Hematopoietic multipotent progenitor cell treated with erythropoietin and hydrocortisone succinate and interleukin-3 and kit ligand, for 17 days (in vitro differentiated cells): ENCODE results near the gene TRPM8.
A peak's percentile ranks its signal among the peaks of the same experiment; 100 is the strongest.
"Not testable (repeated sequence)": the region's sequence is repeated elsewhere in the genome, so short reads cannot be mapped to it uniquely, and the experiment has no call there.

ENCODE experiments used
- DNase-seq: peaks from one replicate; pipeline ENCODE4 v3.0.0-alpha.2; 2015; ENCODE audit warnings: low spot score

The TRPM8 gene

DNA sequence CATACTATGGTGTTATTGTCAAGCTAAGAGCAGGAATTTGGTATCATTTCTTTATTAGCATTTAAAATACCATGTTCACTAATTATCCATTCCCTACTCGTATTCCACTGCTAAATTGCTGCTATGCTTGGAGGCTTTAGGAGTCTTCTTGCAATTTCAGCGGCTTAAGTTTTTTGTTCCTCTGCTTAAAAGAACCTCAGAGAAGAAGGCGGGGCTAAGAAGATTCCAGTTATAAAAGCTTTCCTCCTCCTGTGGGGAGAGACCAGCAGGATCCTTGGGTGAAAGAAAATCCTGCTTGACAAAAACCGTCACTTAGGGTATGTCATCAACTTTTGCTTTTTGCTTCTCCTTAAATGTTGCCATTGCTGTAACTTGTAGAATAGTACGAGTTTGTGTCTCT, at the start of gene TRPM8:
Gene TRPM8 (plus strand): TSS at position 258 of the 400 bp plus-strand sequence. CDS start 9,165 bp downstream, outside the sequence.
- no peak for DNase-seq

DNA sequence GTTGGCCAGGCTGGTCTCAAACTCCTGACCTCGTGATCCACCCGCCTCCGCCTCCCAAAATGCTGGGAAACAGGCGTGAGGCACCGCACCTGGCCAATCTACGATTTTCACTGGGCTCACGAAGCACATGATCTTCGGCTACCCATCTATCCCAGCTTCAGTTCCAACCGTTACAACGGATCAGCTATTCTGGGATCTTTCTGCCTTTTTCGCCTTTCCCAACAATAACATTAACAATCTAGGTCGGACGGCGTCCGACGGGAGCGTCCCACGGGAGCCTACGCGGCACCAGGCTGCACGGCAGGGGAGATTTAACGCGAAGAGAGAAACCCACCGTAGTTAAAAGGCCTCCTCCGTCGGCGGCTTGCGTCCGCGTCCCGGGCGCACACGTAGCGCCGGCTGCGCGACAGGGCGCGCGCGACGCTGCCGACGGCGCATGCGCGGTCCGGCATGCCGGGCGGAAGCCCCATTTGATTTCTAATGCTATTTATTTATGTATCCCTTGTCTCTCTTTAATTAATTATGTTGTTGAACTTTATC, 49.1 kb upstream of the TRPM8 start, which contains the start of gene MSL3B:
Gene MSL3B (minus strand): TSS at position 394 of the 540 bp plus-strand sequence.
- DNase-seq = peak; percentile 67

DNA sequence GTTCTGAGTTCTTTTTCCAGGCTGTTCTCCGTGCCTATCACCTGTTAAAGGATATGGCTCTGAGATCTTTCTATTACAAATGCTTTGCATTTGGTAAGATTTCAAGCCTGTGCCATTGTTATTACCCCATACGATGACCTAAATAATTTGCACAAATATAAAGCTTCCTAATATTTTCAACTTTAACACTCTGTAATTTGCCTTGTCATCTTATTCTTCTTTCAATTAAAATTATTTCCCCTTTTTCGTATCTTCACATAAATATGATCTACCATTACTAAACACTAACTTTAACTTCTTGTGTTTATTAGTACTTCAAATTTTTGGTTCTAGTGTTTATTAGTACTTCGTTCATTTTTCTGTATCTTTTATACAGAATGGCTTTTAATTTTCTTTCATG, 45.7 kb upstream of the TRPM8 start:
- no peak for DNase-seq

DNA sequence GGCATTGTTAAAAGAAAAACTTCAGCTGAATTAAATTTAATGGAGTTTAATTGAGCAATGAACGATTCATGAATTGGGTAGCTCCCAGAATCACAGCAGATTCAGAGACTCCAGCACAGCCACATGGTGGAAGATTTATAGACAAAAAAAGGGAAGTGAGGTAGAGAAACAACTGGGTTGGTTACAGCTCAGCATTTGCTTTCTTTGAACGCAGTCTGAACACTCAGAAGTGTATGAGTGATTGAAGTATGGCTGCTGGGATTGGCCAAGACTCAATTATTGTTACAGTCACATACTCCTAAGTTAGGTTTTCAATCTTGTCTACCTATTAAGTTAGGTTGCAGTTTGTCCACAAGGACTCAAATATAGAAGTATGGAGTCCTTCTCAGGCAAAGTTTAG, 45.0 kb upstream of the TRPM8 start:
- not testable (repeated sequence) for DNase-seq

DNA sequence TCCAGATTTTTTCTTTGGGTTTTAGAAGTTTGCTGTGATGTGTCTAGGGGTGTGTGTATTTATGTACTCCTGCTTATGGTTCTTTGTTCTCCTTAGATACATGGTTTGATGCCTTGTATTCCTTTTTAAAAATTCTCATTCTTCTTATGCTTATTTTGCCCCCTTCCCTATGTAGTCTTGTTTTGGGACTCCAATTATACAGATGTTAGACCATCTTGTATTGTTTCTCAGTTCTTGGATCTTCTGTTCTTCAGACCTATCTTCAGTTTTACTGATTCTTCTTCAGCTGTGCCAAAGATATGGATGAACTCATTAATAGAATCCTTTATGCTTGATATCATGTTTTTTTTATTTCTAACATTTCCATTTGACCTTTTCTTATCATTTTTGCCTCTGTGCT, 34.8 kb upstream of the TRPM8 start:
- DNase-seq = no peak

DNA sequence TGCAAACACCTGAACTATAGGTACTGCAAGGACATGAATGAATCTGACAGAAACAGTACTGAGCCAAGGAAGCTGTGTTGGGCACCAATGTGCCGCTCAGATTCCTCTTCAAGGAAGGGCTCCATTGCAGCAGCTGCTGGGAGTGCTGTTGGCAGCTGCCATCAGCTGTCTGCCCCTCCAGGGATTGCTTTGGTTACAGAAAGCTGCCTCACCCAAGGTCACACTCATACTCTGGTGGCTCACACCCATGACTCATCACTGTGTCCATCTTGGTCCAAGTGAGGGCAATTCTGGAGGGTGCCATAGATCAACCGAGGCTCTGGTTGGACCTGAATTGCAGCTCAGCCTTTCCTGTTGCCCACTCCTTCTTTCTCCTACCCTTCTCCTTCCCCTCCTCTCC, 24.4 kb upstream of the TRPM8 start:
- DNase-seq = no peak

DNA sequence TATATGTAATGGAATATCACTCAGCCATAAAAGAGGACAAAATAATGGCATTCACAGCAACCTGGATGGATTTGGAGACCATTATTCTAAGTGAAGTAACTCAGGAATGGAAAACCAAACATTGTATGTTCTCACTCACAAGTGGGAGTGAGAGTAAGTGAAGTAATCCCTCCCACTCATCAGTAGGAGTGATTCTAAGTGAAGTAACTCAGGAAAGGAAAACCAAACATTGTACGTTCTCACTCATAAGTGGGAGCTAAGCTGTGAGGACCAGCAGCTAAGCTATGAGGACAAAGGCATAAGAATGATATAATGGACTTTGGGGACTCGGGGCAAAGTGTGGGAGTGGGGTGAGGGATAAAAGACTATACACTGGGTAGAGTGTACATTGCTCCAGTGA, 20.9 kb upstream of the TRPM8 start:
- DNase-seq = not testable (repeated sequence)

DNA sequence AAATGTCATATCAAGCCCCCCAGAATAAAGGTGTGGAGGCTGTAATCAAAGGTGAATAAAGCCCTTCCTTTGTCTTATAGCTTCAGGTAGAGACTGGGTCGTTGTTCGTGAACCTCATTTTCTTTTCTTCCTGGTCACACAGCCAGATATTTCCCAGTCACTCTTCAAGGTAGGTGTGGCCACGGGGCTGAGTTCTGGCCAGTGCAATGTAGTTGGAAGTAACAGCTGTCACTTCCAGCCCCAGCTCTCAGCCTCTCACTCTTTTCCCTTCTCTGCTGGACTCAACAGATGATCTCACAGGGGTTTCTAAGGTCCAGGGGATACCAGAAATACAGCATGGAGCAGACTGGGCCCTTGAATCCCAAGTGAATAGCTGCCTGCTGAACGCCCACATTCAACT, 15.8 kb upstream of the TRPM8 start:
- DNase-seq = no peak

DNA sequence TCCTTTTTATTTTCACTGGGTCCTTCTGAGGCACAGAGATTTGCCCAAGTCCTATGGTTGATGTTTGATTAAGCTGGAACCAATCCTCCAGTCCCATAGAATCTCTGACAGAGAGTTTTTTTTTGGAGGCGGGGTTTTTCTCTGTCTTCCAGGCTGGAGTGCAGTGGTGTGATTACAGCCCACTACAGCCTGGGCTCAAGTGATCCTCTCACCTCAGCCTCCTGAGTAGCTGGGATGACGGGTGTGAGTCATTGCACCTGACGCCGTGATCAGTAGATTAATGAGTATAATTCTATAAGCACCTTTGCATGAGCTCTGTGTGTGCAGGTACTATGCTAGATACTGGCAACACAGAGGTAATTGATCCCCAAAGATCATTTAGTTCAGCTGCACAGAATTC, 15.3 kb upstream of the TRPM8 start:
- no peak for DNase-seq

DNA sequence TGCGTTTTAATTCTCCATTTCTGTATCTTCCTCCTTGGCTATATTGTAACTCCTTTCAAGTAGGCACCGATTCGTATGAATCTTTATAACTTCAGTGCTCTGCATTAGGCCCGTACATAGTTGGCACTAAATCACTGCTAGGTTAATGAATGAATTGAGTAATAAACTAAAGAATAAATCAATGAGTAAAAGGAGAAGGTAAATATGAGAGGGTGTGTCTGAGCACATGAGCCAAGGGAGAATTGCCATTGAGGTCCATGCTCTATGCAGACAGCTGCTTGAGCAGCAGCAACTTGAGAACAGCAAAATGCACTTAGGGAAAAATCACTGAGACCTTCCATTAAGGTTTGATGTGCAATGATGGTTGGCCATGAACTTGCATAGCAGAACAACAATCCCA, 11.2 kb upstream of the TRPM8 start:
- DNase-seq = no peak

DNA sequence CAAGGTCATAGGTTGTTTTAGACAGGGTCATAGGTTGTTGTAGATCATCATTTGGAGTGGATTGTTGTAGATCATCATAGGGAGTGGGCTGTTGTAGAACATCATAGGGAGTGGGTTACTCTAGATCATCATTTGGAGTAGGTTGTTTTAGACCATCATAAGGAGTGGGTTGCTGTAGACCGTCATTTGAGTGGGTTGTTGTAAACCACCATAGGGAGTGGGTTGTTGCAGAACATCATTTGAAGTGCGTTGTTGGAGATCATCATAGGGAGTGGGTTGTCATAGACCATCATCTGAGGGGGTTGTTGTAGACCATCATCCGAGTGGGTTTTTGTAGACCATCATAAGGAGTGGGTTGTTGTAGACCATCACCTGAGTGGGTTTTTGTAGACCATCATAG, 9.5 kb upstream of the TRPM8 start:
- DNase-seq = no peak

DNA sequence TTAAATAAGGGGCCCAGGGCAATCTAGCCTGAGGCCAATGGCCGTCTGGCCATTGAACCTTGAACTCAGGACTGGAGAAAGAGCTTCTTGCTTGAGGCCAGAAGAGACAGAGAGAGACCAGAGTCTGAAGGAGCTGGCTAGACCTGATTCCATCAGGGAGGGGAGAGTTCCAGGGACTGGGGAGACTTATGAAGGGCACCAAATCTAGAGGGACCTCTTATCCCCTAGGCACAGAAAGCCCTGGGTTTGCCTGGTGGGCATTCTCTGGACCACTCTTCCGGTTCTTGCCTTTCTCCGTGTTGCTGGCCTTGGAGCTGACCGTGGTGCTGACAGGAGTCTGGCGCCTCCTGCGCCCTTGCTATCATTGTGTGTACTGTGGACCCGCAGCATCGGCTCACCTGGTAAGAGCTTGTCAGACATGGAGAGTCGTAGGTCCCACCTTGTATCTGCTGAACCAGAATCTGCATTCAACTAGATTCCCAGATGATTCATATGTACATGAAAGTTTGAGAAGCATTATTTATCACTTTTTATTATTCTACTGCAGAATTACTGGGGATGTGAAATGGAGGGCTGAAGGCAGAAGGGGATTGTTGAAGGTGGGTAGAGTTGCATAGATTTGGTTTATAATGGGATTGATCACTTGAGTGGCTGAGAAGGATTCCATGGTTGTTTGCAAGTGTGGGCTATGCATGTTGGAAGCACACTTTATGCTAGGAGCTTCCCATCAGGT, 4.3 kb upstream of the TRPM8 start:
- DNase-seq = no peak

DNA sequence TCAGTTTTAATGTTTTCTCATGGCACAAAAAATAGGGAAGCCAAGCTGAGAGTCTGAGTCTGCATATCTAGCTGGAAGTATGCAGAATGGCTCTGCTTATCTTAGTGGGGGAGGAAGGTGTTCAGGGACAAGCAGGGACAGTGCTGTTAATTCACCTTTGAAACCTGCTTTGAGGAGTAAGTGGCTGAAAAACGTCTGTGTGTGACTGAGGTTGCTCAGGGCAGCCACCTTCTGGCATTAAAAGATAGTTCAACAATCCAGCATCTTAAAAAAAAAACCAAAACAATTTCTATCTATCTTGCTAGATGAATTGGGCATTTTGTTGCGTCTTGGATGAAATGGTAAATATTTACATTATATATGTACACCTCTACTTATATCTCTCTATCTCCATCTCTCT, 2.0 kb upstream of the TRPM8 start:
- no peak for DNase-seq

DNA sequence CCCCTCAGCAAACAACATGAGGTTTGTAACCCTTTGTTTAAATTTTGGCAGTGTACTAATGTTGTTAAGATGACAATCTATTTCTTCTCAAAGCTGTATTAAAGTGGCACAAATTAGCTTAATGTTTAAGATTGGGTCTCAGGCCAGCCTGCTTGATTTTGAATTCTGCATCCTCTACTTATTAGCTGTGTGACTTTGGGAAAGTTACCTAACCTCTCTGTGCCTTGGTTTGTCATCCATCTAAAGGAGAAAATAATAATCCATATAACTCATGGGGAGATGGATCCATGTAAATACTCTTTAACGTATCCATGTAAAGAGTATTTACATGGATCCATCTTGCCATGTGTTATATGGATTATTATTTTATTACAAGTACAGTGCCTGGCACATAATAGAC, 2.1 kb downstream of the TRPM8 start:
- no peak for DNase-seq

DNA sequence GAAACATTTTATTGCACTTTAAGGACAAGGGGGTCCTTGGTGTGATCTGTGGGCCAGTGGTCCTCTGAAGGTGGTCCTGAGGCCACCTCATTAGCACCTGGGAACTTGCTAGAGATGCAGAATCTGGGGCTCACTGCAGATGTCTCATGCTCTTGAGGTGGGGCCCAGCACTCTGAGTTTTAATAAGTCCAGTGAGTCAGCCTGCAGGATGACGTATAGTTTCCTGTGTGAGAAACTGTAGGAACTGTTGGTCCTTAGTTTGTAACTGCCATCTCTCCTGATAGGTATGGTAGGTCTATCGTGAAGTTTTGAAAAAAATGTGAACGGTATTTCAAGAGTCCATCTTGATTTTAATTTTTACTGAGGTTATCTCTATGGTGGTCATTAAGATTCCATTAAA, 2.8 kb downstream of the TRPM8 start:
- DNase-seq = no peak

DNA sequence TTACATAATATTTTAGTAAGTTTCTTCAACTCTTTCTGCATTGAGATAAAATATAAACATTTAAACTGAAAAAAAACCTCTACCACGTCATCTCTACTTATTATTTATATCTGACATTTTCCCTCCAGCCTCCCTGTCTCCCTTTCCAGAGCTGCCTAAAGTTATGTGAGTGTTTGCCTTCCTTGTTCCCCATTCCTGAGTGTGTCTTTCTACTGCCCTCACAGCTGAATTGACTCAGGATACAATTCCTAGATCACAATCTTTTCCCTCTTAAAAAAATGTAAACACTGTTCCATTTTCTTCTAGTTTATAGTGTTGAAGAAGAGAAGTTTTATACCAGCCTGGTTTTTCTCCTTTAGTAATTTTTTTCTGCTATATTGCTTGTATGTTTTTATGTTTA, 5.3 kb downstream of the TRPM8 start:
- DNase-seq = no peak

DNA sequence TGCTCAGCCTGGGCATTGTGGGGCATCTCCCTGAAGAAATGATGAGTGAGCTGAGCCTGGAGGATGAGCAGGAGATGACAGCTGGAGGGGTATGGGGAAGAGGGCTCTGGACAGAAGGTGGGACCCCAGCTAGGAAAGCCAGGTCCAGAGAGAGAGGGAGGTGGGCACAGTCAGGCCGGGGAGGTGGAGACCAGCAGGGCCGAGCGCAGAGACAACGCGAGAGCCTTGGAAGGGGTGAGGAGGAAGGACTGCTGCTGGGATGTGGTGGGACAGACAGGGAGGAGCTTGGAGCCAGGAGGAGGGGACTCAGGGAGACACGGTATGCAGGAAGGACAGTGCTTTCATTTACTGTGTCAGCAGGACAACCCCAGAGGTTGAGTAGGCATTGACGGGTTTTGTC, 8.2 kb downstream of the TRPM8 start:
- no peak for DNase-seq

DNA sequence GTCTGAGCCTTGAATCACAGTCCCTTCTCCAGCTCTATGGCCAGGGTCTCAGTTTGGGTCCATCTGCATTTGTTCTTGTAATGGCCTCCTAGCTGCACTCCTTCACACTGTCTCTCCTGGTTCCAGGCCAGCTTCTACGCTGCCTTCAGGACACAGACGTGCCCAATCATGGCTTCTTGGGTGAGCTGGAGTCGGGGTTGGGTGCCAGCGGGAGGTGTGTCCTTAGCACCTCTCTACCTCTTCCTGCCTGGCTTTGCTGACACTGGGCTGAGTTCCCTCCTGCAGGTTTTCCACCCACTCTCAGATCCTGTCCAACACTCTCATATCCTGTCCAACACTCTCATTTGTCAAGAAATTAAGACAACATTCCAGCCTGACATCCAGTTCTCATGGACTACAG, 9.6 kb downstream of the TRPM8 start:
- no peak for DNase-seq

DNA sequence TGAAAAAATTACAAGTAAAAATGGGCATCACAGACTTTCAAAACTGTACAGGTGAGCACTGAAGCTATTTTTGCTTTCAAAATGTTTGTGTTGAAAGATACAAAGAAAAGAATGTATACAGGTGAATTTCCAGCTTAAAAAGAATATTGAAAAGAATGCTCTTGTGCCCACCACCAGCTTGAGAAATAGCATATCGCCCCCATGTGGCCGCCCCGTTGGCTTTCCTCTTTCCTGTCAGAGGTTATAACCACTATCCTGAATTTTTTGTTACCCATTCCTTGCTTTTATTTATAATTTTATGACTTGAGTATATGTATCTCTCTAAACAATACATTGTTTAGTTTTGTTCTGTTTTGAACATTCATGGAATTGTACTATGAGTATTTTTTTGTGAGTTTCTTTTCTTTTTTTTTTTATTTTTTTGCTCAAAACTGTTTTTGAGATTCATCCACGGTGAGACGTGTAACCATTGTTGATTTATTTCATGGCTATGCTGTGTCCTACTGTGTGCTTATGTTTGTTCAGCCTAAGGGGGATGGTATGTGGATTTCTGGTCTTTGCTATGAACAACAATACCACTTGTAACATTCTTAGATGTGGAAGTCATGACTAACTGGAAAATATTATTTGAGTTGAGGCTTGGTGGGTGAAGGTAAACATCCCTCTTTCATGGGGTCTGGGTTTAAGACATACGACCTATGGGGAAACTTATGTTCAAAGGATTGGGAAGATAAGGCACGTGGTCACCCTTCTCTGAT, 11.6 kb downstream of the TRPM8 start:
- DNase-seq = no peak

DNA sequence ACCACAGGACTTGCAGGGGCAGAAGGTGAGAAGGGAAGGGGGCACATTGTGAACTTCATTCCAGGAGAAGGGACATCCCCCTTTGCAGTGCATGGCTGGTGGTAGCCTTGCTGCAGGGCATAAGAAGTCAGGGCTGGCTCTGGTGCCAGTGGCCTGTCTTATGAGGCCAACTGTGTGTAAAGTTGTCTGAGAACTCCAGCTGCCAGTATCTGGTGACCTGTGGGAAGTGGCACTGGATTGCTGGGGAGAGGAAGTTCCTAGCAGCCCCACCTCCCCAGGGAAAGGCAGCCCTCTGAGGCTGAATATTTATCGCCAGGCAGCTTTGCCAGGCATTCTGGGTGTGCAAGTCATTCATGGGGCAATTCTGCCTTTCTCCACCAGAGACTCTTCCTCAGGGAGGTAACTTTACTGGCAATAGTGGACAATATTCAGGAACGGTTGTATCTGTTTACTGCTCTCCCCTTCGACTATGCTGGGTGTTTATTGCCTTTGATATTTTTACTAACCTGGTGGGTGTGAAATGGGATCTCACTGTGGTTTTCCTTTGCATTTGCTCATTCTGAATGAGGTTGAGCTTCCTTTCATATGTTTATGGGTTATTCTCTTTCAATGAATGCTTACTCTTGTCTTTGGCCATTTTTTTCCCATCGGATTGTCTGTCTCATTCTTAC, 12.3 kb downstream of the TRPM8 start:
- DNase-seq = no peak

DNA sequence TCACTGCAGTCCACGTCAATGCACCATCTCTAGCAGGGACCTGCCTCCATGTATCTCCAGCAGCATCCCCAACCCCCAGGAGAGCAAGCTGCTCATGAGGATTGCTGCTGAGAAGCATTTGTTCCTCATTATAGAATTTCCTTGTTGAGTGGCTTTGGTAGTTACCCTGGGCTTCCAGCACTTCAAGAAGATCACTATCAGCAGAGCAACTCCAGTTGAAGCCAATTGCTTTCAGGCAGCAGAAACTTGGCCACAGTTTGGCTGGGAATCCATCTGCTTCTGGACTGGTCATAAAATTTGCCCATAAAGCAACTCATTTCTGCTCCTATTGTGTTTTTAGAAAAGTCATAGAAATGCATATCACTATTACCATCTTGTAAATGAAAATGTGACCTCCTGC, 17.4 kb downstream of the TRPM8 start:
- DNase-seq = no peak

DNA sequence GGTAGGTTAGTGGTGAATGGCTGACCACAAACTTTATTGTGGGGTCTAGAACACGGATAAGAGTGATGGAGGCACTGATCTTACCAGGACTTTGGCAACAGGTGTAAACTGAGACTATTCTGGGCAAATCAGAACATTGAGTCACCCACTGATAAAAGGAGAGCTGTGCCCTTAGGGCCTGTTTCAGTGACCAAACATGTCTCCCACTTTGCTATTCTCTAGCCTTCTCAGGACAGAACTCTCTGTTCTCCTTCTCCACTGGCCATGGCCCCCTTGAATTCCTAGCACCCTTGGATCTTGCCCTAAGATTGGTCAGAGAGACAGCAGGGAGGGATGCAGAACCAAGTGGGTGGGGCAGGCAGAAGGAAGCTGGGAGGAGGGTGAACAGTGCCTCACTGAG, 18.3 kb downstream of the TRPM8 start:
- DNase-seq = no peak

DNA sequence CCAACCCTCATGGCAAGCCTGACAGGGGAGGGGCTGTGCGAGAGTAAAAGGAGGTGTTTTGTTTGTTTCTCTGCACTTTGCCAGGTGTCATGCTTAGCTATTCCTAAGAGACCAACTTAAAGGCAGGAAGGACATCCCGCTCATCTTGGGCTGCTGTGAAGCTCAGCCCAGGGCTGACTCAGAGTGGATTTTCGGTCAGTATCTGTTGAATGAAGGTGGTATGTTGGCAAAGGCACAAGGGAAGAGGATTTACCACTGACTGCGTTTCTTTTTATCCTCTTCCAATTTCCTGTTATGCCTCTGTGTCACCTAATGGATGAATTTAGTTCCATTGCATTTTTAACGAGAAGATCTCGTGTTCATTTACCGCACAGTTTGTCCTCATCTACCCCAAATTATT, 18.9 kb downstream of the TRPM8 start:
- DNase-seq = no peak
